Measurements from ENCODE around the gene DCHS1.

The DCHS1 gene

GRCh38 chr11:6586434-6587359 is 68.9 kb downstream of the DCHS1 start:
- DNase-seq: no peak

GRCh38 chr11:6584528-6584927 is 71.1 kb downstream of the DCHS1 start:
- no peak for DNase-seq

- DNase-seq: no peak
Measured at GRCh38 chr11:6583584-6583983, 72.0 kb downstream of the DCHS1 start.

GRCh38 chr11:6579681-6580080 is 75.9 kb downstream of the DCHS1 start:
- DNase-seq: no peak

GRCh38 chr11:6578134-6578533 is 77.5 kb downstream of the DCHS1 start:
- no peak for DNase-seq

GRCh38 chr11:6576471-6577373 is 78.9 kb downstream of the DCHS1 start:
- peak; percentile 69 for DNase-seq

- DNase-seq: no peak
Measured at GRCh38 chr11:6574816-6575715, 80.5 kb downstream of the DCHS1 start.

- DNase-seq: no peak
Measured at GRCh38 chr11:6572215-6572614, 83.4 kb downstream of the DCHS1 start.

- DNase-seq: no peak
Measured at GRCh38 chr11:6571434-6572008, 84.1 kb downstream of the DCHS1 start.

Measured in right hindlimb (tissue), 1 donor.